ENCODE data around the gene DENR.
"Not testable (repeated sequence)": the region's sequence is repeated elsewhere in the genome, so short reads cannot be mapped to it uniquely, and the experiment has no call there.

The DENR gene

GRCh38 chr12:122752464-122753318, at the start of gene DENR:
Gene DENR, plus strand, starts transcription at chr12:122752824. Its CDS starts 878 bp downstream, at chr12:122753702.
- peak; percentile 92 for DNase-seq (ENCODE audit: low read depth, low spot score)

- not testable (repeated sequence) for DNase-seq (ENCODE audit: low read depth, low spot score)
Measured at GRCh38 chr12:122702890-122703611, 49.6 kb upstream of the DENR start, which contains the start of gene HCAR2. Gene HCAR2, minus strand, starts transcription at chr12:122703357. Its CDS starts 74 bp downstream, at chr12:122703283.

- DNase-seq (ENCODE audit: low read depth, low spot score) = not testable (repeated sequence)
Measured at GRCh38 chr12:122703841-122704240, 48.8 kb upstream of the DENR start.

- DNase-seq (ENCODE audit: low read depth, low spot score) = not testable (repeated sequence)
Measured at GRCh38 chr12:122709287-122709686, 43.3 kb upstream of the DENR start.

GRCh38 chr12:122710341-122710740, 42.3 kb upstream of the DENR start:
- DNase-seq (ENCODE audit: low read depth, low spot score) = not testable (repeated sequence)

GRCh38 chr12:122711266-122711665, 41.4 kb upstream of the DENR start:
- not testable (repeated sequence) for DNase-seq (ENCODE audit: low read depth, low spot score)

- DNase-seq (ENCODE audit: low read depth, low spot score) = not testable (repeated sequence)
Measured at GRCh38 chr12:122713491-122714188, 39.0 kb upstream of the DENR start.

GRCh38 chr12:122715211-122715610, 37.4 kb upstream of the DENR start:
- not testable (repeated sequence) for DNase-seq (ENCODE audit: low read depth, low spot score)

- DNase-seq (ENCODE audit: low read depth, low spot score) = not testable (repeated sequence)
Measured at GRCh38 chr12:122716658-122717057, 36.0 kb upstream of the DENR start, which contains the start of gene HCAR3. Gene HCAR3, minus strand, starts transcription at chr12:122716811. Its CDS starts 74 bp downstream, at chr12:122716737.

GRCh38 chr12:122721057-122721545, 31.5 kb upstream of the DENR start:
- DNase-seq (ENCODE audit: low read depth, low spot score) = no peak

GRCh38 chr12:122722387-122722786, 30.2 kb upstream of the DENR start:
- no peak for DNase-seq (ENCODE audit: low read depth, low spot score)

GRCh38 chr12:122724641-122725243, 27.9 kb upstream of the DENR start:
- no peak for DNase-seq (ENCODE audit: low read depth, low spot score)

GRCh38 chr12:122725452-122726079, 27.1 kb upstream of the DENR start:
- DNase-seq (ENCODE audit: low read depth, low spot score) = no peak

GRCh38 chr12:122726080-122726558, 26.5 kb upstream of the DENR start:
- DNase-seq (ENCODE audit: low read depth, low spot score) = peak; percentile 25

GRCh38 chr12:122729583-122730214, 22.9 kb upstream of the DENR start:
- no peak for DNase-seq (ENCODE audit: low read depth, low spot score)

GRCh38 chr12:122730215-122731014, 22.2 kb upstream of the DENR start, which contains the start of gene HCAR1:
Gene HCAR1, minus strand, starts transcription at chr12:122730844. Its CDS starts 505 bp downstream, at chr12:122730339.
- no peak for DNase-seq (ENCODE audit: low read depth, low spot score)

GRCh38 chr12:122732170-122732569, 20.5 kb upstream of the DENR start:
- no peak for DNase-seq (ENCODE audit: low read depth, low spot score)

- DNase-seq (ENCODE audit: low read depth, low spot score) = no peak
Measured at GRCh38 chr12:122732611-122733010, 20.0 kb upstream of the DENR start.

GRCh38 chr12:122738571-122738970, 14.1 kb upstream of the DENR start:
- DNase-seq (ENCODE audit: low read depth, low spot score) = no peak
